Germinal center (tissue), 1 donor: ENCODE measurements around the gene DCTN1.

Experiments
- DNase-seq: peaks from one replicate; pipeline ENCODE4 v3.0.0; 2012; ENCODE audit warnings: mixed read lengths, low spot score

The DCTN1 gene

GRCh38 chr2:74413001-74413698 is 33.0 kb upstream of the DCTN1 start:
- DNase-seq: no peak

DNA sequence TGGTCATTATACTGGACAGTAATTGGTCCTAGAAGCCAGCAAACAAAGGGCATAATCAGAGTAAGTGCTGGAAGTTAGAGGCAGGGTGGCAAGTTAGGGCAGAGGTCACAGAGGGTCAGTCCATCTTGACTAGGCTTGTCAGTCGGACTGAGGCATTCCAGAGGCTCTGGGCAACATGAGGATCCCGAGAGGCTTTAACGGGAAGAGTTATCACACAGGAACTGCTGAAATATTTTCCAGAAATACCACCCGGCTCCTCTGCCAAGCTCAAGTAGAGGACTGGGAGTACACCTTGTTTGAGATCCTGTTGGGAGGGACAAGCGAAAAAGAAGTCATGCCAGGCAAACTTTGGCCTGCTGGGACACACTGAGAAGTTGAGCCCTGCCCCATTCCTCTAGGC is 27.6 kb upstream of the DCTN1 start:
- DNase-seq: no peak

DNA sequence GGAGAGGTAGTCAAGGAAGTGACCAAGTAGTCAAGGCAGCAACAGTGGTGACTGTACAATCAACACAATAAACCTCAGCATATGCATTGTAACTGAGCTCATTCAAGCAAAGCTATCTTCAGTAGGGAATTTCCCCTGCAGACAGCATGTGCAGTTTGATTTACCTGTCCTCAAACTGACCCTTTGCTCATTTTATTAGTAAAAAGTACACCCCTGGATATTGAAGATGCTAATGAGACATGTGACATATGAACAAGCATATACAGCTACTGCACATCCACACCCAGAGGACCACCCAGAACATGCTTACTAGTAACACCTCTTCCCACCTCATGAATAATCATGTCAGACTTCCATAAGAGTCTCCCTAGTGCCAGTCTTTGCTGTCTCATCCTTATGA is 25.9 kb upstream of the DCTN1 start:
- no peak for DNase-seq

- DNase-seq: no peak
Measured at GRCh38 chr2:74401891-74402290, 21.8 kb upstream of the DCTN1 start.

- peak; percentile 52 for DNase-seq
Measured at GRCh38 chr2:74399785-74400184, 19.7 kb upstream of the DCTN1 start.

DNA sequence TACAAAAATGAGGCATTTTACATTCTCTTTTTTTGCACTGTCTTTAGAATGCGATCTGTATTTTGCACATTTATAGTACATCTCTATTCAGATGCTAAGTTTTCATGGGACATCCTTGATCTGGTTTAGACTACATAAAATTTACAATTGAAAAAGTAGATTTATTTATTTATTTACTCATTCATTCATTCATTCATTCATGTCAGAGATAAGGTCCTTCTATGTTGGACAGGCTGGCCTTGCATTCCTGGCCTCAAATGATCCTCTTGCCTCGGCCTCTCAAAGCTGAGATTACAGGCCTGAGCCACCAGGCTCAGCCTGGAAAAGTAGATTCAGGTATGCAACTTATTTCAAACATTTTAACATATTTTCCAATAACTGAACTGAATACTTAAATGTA is 16.0 kb upstream of the DCTN1 start:
- no peak for DNase-seq

DNA sequence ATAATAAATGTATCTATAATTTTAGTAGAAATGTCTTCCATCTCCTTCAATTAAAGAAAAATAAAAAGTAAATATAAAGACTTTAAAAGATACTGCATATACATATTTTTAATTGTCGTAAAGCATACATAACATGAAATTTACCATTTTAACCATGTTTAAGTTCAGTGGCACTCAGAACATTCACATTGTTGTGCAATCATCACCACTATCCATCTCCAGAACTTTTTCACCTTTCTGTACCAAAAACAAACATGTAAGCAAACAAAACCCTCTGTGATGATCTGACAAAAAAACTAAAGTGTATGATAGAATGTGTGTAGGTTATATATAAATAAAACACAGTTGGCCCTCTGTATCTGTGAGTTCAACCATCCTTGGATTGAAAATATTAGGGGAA is 13.4 kb upstream of the DCTN1 start:
- no peak for DNase-seq

DNA sequence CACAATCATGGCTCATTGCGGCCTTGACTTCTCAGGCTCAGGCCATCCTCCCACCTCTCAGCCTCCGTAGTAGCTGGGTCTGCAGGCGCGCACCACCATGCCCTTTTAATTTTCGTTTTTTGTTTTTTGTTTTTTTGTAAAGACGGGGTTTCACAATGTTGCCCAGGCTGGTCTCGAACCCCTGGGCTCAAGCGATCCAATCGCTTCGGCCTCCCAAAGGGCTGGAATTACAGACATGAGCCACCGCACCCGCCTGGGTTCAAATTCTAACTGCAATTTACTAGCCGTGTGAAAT is 12.3 kb upstream of the DCTN1 start:
- DNase-seq: no peak

GRCh38 chr2:74391580-74392448 is 11.7 kb upstream of the DCTN1 start:
- peak; percentile 95 for DNase-seq

- no peak for DNase-seq
Measured at GRCh38 chr2:74391209-74391579, 11.1 kb upstream of the DCTN1 start.

DNA sequence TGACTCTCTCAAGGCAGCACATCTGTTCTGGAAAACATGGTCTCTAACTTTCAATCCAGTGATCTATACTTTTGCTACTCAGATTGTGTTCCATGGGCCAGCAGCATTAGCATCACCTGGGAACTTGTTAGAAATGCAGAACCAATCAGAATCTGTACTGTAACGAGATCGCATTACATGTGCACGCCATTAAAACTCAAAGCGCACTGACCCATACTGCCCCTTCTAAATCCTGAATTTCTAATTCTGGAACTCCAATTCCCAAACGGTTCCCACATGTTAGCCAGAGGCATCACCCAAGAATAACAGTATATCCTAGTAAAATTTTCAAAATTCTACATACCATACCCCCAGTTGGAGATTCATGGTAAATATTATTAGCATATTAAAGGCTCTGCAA is 10.5 kb upstream of the DCTN1 start:
- DNase-seq: no peak

DNA sequence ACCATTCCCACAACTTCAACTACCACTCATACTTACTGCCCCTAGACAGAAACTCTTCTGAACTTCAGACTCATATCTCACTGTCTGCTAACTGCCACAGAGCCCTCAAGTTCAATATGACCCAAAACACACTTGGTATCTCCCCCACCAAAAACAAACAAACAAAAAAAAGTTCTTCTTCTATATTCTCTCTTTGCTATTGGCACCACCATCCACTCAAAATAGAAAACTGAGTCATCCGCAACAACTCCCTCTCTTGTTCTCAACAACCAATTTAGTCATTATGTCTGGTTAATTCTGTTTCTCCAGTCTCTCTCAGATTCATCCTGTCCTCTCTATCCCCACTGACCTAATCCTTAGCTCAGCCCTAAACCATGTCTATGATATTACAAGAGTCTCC is 7.2 kb upstream of the DCTN1 start:
- DNase-seq: no peak

- no peak for DNase-seq
Measured at GRCh38 chr2:74385396-74385795, 5.3 kb upstream of the DCTN1 start.

DNA sequence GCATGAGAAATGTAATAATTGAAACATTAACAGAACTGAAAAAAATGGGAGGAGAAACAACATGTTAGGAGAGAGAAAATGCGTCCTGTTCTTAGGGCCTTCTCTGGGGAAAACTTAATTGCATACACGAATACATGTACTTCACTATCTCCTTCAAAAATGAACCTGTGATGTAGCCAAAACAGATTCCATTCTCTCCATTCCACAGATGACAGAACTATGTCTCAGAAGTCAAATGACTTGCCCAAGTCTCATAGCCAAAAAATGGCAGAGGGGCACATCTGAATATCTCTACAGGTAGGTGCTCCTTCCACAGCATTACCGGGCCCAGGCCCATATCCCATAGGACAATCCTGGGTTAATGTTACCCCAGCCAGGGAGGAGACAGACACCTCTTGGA is 3.9 kb upstream of the DCTN1 start:
- DNase-seq: no peak

DNA sequence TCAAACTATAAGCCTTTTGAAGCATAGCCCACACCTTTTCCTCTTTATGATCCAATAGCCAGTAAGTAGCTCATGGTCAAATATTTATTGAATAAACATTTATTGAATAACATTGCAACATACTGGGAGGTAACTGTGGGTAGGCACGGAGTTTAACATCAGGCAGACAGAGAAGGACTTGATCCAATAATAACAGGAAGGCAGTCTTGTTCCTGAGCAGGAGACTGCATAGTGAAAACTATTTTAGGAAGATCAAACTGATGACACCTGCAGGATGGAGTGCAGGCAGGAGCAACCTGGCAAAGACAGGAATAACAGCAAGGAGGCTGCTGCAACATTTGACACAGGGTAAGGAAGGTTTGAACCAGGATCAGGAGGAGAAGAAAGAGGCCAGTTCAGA is 3.1 kb upstream of the DCTN1 start:
- no peak for DNase-seq

GRCh38 chr2:74381751-74382150 is 1.6 kb upstream of the DCTN1 start:
- no peak for DNase-seq

- no peak for DNase-seq
Measured at GRCh38 chr2:74378007-74378406, 2.1 kb downstream of the DCTN1 start.

DNA sequence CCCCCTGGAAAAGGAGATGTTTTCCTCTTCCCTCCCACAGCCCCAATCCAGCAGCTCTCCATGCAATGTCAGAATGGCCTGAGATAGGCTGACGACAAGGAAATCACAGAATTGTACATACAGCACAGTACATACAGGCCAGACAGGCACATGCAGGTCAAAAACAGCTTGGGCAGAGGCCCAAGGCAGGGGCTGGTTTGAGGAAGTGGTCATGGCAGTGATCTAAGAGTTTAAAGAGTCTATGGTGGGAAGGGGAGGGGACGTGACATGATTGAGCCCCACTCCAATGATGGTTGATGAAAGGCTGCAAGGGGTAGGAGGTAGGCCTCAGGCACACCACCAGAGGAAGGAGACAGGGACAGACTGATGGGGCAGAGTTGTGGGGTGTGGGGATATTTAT is 4.3 kb downstream of the DCTN1 start:
- DNase-seq: no peak

DNA sequence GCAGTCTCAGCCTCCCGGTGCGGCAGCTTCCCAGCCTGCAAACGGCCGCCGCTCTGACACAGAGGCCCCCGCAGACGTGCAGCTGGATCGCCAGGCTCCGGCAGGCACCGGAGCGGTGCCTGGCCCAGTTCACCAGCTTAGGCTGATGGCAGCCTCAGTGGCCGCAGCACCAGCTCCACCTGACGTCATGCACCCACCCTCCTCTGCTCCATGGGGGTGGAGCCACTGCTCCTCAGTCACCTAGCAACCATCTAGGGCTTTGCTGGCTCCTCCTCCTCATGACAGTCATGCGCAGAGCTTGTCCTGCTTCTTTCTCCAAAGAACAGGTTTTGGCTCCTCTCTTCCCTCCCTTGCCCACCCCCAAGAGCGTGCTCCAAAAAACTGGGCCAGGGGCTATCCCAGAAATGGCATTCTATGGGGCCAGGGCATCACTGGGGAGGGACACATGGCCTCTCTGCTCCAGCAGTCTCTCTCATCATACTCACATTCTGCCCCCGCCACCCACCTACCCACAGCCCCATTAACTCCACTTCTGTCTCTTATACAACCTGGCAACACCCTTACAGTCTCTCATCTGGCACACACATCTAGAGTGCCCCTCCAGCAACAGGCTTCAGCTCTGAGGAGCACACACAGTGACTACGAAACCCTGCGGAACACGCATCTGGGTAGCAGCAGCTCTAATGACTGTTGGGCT is 5.5 kb downstream of the DCTN1 start:
- no peak for DNase-seq

DNA sequence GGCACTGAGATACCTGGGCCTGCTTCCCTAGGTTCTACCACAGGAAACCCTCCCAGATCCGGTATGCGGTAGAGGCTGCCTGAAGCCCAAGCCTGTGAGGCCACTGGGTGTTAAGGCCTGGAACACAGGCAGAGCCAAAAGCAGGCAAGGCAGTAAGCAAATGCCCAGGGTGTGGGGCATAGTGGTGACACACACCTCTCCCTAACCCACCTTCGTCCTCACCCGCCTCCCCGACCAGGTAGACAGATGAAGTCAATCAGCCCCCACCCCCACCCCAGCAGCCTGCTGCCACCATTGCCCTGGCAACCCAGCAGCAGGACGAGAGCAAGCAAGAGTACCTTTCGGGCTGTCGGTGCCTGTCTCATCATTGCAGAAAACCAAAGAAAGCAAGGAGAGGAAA is 6.1 kb downstream of the DCTN1 start:
- DNase-seq: no peak

- no peak for DNase-seq
Measured at GRCh38 chr2:74373221-74373676, 6.9 kb downstream of the DCTN1 start.

GRCh38 chr2:74372674-74373073 is 7.4 kb downstream of the DCTN1 start:
- no peak for DNase-seq

- DNase-seq: no peak
Measured at GRCh38 chr2:74371421-74371820, 8.7 kb downstream of the DCTN1 start.
